AG04450 (cell line): ENCODE results near the gene BEAN1. TPM values are rescaled to one million over a fixed set of nuclear protein-coding genes. Genes with fewer than 3 reads are reported as not detected.
"Not testable (repeated sequence)": the region's sequence is repeated elsewhere in the genome, so short reads cannot be mapped to it uniquely, and the experiment has no call there.

Source experiments
- CTCF ChIA-PET: fragments of 300-600, 350-600 bp; formaldehyde crosslinking; extraction: SDS; loops from one replicate; lab custom pipeline; 2022; ENCODE audit warnings: antibody characterized with exemption, inconsistent platforms; lab: Charles Lee
- POLR2A ChIA-PET: fragments of 350-600 bp; formaldehyde crosslinking; extraction: SDS; loops from one replicate; lab custom pipeline; 2021; ENCODE audit warnings: antibody characterized with exemption, inconsistent platforms; lab: Yijun Ruan, JAX
- DNase-seq: peaks from one replicate; pipeline ENCODE4 v3.0.0-alpha.2; 2011; ENCODE audit warnings: low read depth, low spot score
- H3K27ac ChIP-seq: one replicate; pipeline ENCODE4 v1.5.1; 2012; ENCODE audit warnings: low read depth, low read length, control low read depth
- H3K27me3 ChIP-seq: one replicate; pipeline ENCODE4 v1.6.0; 2012; ENCODE audit warnings: low read length; ENCODE audit not compliant: control insufficient read depth, insufficient read depth
- H3K4me3 ChIP-seq: 2 replicates; pipeline ENCODE4 v1.5.1; 2011; ENCODE audit warnings: mild to moderate bottlenecking, low read depth, low read length, control low read depth
- H3K9me3 ChIP-seq: 2 replicates; pipeline ENCODE4 v1.5.1; 2012; ENCODE audit warnings: low read length; ENCODE audit not compliant: control insufficient read depth, insufficient read depth
- polyA plus RNA-seq: library from polyadenylated mRNA; depleted of rRNA; stranded (reverse); fragments of >200 nt; gene quantifications from 2 replicates; pipeline ENCODE4 v1.2.3, GENCODE V29; 2011
- TF ChIP-seq, protein P1 (sequence below): IDR thresholded peaks from 2 replicates; pipeline ENCODE4 v1.5.1; 2011; ENCODE audit warnings: low read depth, low read length, control low read depth, inconsistent platforms

Gene BEAN1
- polyA plus RNA-seq, 1 experiment: not detected

DNA sequence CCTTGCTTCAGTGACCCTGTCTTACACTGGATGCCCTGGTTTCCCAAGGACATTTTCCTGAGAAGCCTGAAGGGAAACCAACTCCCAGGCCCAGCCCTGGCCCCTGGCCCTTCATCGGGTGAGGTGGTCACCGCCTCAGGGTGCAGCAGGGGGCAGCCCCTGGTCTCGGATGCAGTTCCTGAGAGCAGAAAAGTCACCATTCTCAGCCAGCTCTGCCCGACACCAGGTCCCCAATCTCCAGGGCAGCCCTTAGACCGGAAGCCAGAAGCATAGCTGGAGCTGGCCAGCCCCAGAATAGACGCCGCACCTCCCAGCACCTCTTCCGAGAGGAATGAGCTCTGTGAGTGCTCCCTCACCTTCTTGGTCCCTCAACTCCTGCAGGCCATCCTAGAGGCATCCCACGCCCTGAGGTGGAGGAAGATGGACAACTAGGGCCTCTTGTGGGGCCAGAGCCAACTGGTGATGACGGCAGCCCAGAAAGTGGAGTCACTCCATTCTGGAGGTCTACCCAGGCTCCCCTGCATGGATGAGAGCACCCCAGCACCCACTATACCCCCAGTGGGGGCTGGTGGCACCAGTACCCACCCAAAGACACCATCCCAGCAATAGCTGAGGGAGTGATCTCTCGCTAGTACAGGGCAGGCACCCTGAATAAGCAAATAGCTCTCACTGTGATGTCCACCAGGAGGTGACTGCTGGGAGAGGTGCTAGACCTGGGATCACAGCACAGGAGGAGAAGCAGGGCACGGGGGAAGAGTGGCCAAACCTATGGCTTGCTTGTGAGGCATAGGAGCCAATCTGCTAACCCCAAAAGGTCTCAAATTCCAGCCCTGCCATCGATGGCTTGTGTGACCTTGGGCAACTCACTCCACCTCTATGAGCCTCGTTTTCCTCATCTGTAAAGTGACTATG lies 66.7 kb downstream of the BEAN1 start:
- TF ChIP-seq, protein P1, sequence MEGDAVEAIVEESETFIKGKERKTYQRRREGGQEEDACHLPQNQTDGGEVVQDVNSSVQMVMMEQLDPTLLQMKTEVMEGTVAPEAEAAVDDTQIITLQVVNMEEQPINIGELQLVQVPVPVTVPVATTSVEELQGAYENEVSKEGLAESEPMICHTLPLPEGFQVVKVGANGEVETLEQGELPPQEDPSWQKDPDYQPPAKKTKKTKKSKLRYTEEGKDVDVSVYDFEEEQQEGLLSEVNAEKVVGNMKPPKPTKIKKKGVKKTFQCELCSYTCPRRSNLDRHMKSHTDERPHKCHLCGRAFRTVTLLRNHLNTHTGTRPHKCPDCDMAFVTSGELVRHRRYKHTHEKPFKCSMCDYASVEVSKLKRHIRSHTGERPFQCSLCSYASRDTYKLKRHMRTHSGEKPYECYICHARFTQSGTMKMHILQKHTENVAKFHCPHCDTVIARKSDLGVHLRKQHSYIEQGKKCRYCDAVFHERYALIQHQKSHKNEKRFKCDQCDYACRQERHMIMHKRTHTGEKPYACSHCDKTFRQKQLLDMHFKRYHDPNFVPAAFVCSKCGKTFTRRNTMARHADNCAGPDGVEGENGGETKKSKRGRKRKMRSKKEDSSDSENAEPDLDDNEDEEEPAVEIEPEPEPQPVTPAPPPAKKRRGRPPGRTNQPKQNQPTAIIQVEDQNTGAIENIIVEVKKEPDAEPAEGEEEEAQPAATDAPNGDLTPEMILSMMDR: no peak
- H3K4me3 ChIP-seq: no peak overlapping the region
- DNase-seq: no peak
- POLR2A ChIA-PET: no interaction called here
- H3K27ac ChIP-seq: no peak overlapping the region
- H3K27me3 ChIP-seq: no peaks in the 10 kb centered on the region
- H3K9me3 ChIP-seq: no peaks in the 10 kb centered on the region
- CTCF ChIA-PET: no interaction called here

DNA sequence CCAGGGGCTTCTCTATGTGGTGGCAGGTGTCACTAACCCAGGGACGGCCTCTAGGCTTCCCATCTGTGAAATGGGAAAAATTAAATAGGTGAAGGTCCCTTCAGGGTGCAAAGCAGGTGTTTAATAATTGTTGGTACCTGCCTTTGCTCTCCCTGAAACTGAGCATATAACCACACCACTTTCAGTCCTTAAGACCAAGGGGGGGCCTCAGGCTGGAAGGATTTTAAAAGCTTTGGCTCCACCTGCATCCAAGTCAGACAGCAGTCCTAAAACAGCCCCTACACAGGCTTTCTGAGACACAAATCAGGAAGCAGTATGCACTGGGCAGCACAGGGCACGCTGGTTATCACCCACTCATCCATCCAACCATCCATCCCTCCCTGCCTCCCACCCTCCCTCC lies 67.8 kb downstream of the BEAN1 start:
- TF ChIP-seq, protein P1: no peak
- CTCF ChIA-PET: no interaction called here
- no peak for DNase-seq
- Histone ChIP-seq H3K27ac (no peak overlapping the region), H3K9me3 (no peaks in the 10 kb centered on the region), H3K27me3 (no peaks in the 10 kb centered on the region), H3K4me3 (no peak overlapping the region)
- POLR2A ChIA-PET: no interaction called here

- ChIA-PET POLR2A (no interaction called here), CTCF (no interaction called here)
- TF ChIP-seq, protein P1: no peak
- Histone ChIP-seq H3K9me3 (no peaks in the 10 kb centered on the region), H3K27ac (no peak overlapping the region), H3K27me3 (no peaks in the 10 kb centered on the region), H3K4me3 (no peak overlapping the region)
- no peak for DNase-seq
These were observed 68.3 kb downstream of the BEAN1 start for GRCh38 chr16:66495440-66495839.

- POLR2A ChIA-PET, DNase-seq, H3K4me3 ChIP-seq, H3K27ac ChIP-seq, CTCF ChIA-PET, H3K27me3 ChIP-seq, H3K9me3 ChIP-seq: not testable (repeated sequence)
These were observed 69.1 kb downstream of the BEAN1 start for GRCh38 chr16:66496226-66496625.

DNA sequence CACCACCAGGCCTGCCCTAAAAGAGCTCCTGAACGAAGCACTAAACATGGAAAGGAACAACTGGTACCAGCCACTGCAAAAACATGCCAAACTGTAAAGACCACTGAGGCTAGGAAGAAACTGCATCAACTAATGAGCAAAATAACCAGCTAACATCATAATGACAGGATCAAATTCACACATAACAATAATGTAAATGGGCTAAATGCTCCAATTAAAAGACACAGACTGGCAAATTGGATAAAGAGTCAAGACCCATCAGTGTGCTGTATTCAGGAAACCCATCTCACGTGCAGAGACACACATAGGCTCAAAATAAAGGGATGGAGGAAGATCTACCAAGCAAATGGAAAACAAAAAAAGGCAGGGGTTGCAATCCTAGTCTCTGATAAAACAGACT lies 70.8 kb downstream of the BEAN1 start:
- H3K9me3 ChIP-seq, CTCF ChIA-PET, H3K27ac ChIP-seq, H3K27me3 ChIP-seq, H3K4me3 ChIP-seq, DNase-seq: not testable (repeated sequence)
- POLR2A ChIA-PET: interaction anchor here (0.6 kb wide), 1 partner anchor 1279 kb away, joined by 8 read pairs; no protein-coding TSS in a partner anchor

DNA sequence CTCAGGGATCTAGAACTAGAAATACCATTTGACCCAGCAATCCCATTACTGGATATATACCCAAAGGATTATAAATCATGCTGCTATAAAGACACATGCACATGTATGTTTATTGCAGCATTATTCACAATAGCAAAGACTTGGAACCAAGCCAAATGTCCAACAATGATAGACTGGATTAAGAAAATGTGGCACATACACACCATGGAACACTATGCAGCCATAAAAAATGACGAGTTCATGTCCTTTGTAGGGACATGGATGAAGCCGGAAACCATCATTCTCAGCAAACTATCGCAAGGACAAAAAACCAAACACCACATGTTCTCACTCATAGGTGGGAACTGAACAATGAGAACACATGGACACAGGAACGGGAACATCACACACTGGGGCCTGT lies 74.5 kb downstream of the BEAN1 start:
- DNase-seq, H3K27ac ChIP-seq, H3K4me3 ChIP-seq, H3K9me3 ChIP-seq, CTCF ChIA-PET, H3K27me3 ChIP-seq: not testable (repeated sequence)
- POLR2A ChIA-PET: interaction anchor here (0.7 kb wide), 1 partner anchor 373 kb away, joined by 3 read pairs; no protein-coding TSS in a partner anchor
